Measurements from ENCODE around the gene FOXI1.

Gene FOXI1

DNA sequence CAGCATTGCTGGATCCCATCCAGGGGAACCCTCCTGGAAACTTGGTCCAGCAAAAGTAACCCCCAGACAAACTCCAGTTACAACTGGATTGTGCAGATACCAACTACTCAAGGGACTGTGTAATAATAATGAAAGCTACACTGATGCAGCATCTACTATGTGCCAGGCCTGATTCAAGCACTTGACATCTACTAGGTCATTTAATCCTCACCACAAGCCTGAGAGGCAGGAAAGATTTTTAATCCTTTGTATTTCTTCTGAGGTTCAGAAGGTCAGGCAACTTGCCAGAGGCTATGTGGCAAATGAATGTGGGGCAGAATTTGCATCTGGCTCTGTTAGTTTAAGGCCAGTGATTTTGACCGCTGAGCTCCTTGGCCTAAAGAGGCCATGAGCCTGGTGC is 29.5 kb upstream of the FOXI1 start:
- H3K4me1 ChIP-seq (ENCODE audit: control insufficient read depth, insufficient read depth, low read length) = no peaks in the 10 kb centered on the region
- H3K27me3 ChIP-seq (replicated peaks; ENCODE audit: control insufficient read depth, insufficient read depth, low read length) = peaks cover 15% of the 10 kb centered on the region
- H3K4me3 ChIP-seq (ENCODE audit: low read length) = no peak overlapping the region
- no peaks in the 10 kb centered on the region for H3K9me3 ChIP-seq (ENCODE audit: control insufficient read depth, low read length)
- no peak for DNase-seq (ENCODE audit: low read depth)
- no peak overlapping the region for H3K9ac ChIP-seq (ENCODE audit: low read length)
- H3K36me3 ChIP-seq (ENCODE audit: control insufficient read depth, insufficient read depth, low read length, severe bottlenecking) = no peaks in the 10 kb centered on the region

DNA sequence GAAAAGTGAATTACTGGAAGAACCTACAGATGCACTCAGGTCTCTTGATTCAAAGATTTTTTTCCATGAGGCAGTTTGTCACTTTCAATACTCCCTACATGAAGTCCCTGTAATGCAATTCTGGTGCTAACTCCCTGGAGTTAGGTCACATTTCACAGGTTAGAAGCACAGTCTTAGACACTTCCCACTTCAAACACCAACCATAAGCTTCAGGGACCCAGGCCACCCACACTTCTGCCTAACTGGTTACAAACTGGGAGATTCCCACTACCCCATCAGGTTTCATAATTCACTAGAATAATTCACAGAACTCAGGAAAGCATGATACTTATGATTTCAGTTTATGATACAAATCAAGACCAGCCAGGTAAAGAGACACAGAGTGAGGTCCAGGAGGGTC is 29.0 kb upstream of the FOXI1 start:
- Histone ChIP-seq H3K9me3 (ENCODE audit: control insufficient read depth, low read length) (no peaks in the 10 kb centered on the region), H3K36me3 (ENCODE audit: control insufficient read depth, insufficient read depth, low read length, severe bottlenecking) (no peaks in the 10 kb centered on the region), H3K9ac (ENCODE audit: low read length) (no peak overlapping the region), H3K27me3 (replicated peaks; ENCODE audit: control insufficient read depth, insufficient read depth, low read length) (peaks cover 15% of the 10 kb centered on the region), H3K4me1 (ENCODE audit: control insufficient read depth, insufficient read depth, low read length) (no peaks in the 10 kb centered on the region), H3K4me3 (ENCODE audit: low read length) (no peak overlapping the region)
- no peak for DNase-seq (ENCODE audit: low read depth)

DNA sequence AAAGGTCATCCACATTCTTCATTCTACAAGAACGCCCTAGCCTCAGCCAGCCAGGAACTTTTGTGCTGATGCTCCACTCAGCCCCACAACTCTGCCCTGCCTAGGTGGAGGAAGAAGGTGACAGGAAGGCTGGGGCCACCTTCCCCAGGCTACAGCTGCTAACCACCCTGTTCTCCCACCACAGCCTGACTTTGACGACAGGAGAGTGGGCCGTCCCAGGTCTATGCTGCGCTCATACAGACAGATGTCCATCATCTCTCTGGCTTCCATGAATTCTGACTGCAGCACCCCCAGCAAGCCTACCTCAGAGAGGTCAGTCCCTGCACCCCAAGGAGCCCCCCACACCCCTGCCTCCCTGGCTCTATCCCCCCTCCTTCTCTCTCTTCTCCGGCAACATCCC is 28.2 kb upstream of the FOXI1 start:
- Histone ChIP-seq H3K9ac (ENCODE audit: low read length) (no peak overlapping the region), H3K27me3 (replicated peaks; ENCODE audit: control insufficient read depth, insufficient read depth, low read length) (peaks cover 15% of the 10 kb centered on the region), H3K9me3 (ENCODE audit: control insufficient read depth, low read length) (no peaks in the 10 kb centered on the region), H3K36me3 (ENCODE audit: control insufficient read depth, insufficient read depth, low read length, severe bottlenecking) (no peaks in the 10 kb centered on the region), H3K4me1 (ENCODE audit: control insufficient read depth, insufficient read depth, low read length) (no peaks in the 10 kb centered on the region), H3K4me3 (ENCODE audit: low read length) (no peak overlapping the region)
- no peak for DNase-seq (ENCODE audit: low read depth)

DNA sequence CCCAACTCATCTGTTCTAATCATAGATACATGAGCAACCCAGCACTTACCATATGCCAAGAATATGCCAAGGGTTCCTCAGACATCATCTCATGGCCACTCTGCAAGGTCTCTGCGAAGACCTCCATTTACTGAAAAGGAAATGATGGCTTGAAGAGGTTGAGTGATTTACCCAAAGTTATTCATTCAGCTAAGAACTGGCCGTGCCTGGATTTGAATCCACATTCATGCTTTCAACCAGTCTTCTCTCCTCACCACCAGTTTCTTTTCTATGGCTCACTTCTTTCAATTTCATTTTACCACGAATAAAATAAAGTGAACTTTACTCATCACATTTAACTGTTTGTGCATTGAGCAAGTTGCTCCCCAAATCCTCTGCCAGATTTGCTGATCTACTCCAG is 27.2 kb upstream of the FOXI1 start:
- no peak for DNase-seq (ENCODE audit: low read depth)
- Histone ChIP-seq H3K4me3 (ENCODE audit: low read length) (no peak overlapping the region), H3K36me3 (ENCODE audit: control insufficient read depth, insufficient read depth, low read length, severe bottlenecking) (no peaks in the 10 kb centered on the region), H3K4me1 (ENCODE audit: control insufficient read depth, insufficient read depth, low read length) (no peaks in the 10 kb centered on the region), H3K27me3 (replicated peaks; ENCODE audit: control insufficient read depth, insufficient read depth, low read length) (peaks cover 17% of the 10 kb centered on the region), H3K9me3 (ENCODE audit: control insufficient read depth, low read length) (no peaks in the 10 kb centered on the region), H3K9ac (ENCODE audit: low read length) (no peak overlapping the region)

DNA sequence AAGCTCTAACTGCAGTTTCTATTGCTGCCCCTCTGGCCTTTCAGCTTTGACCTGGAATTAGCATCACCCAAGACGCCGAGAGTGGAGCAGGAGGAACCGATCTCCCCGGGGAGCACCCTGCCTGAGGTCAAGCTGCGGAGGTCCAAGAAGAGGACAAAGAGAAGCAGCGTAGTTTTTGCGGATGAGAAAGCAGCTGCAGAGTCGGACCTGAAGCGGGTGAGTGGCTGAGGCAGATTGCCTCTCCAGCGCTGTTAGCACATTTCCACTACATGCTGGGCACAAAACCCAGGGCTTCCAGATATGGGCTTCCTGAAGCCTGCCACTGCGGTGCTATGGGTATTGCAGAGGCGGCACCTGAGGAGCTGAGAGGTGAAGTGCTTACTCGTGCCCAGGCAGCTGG is 26.8 kb upstream of the FOXI1 start:
- Histone ChIP-seq H3K4me1 (ENCODE audit: control insufficient read depth, insufficient read depth, low read length) (no peaks in the 10 kb centered on the region), H3K27me3 (replicated peaks; ENCODE audit: control insufficient read depth, insufficient read depth, low read length) (peaks cover 21% of the 10 kb centered on the region), H3K9me3 (ENCODE audit: control insufficient read depth, low read length) (no peaks in the 10 kb centered on the region), H3K36me3 (ENCODE audit: control insufficient read depth, insufficient read depth, low read length, severe bottlenecking) (no peaks in the 10 kb centered on the region), H3K4me3 (ENCODE audit: low read length) (no peak overlapping the region), H3K9ac (ENCODE audit: low read length) (no peak overlapping the region)
- no peak for DNase-seq (ENCODE audit: low read depth)

DNA sequence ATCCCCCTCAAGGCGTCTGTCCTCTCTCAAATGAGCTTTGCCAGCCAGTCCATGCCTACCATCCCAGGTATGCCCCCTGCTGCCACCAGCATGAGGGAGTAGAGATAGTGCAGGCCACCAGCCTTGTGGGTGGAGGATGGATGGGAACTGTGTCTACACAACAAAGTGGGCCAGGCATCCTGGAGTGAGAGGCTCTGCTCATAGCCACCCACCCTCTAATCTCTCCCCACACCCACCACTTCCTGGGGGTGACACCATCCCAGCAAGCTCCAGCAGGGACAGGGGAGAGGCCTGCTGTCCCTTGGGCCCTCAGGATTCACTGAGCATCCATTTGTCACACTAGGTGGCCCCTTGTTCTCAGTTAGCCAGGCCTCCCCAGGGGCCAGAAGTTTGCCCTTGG is 25.5 kb upstream of the FOXI1 start:
- DNase-seq (ENCODE audit: low read depth) = no peak
- Histone ChIP-seq H3K36me3 (ENCODE audit: control insufficient read depth, insufficient read depth, low read length, severe bottlenecking) (no peaks in the 10 kb centered on the region), H3K9me3 (ENCODE audit: control insufficient read depth, low read length) (no peaks in the 10 kb centered on the region), H3K4me1 (ENCODE audit: control insufficient read depth, insufficient read depth, low read length) (no peaks in the 10 kb centered on the region), H3K9ac (ENCODE audit: low read length) (no peak overlapping the region), H3K4me3 (ENCODE audit: low read length) (no peak overlapping the region), H3K27me3 (replicated peaks; ENCODE audit: control insufficient read depth, insufficient read depth, low read length) (peaks cover 29% of the 10 kb centered on the region)

DNA sequence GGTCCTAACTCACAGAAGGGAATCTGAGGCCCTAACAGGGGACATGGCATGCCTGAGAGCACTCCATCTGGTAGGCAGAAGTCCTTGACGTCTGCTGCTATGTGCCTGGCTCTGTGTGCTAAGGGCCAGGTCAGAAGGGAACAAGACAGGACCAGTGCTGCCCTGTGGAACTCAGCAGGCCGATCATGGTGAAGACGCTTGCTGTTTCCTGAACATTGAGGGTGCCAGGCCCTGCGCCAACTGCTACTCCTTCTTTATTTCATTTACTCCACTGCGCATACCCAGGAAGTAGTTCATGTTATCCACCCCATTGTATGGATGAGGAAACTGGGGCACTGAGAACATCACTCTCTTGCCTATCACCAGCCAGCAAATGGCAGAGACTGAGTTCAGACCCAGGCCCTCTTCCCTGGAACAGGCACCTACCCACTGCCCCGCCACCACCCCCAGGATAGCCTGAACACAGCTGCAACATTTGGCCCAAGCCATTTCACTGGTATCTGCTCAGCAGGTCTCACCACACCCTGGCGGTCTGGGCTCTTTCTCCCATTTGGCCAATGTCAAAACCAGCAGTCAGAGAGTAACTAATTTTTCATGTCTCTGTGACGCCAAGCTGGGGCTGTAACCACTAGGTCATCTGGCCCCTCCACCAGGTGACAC is 24.8 kb upstream of the FOXI1 start:
- no peak overlapping the region for H3K4me3 ChIP-seq (ENCODE audit: low read length)
- no peaks in the 10 kb centered on the region for H3K36me3 ChIP-seq (ENCODE audit: control insufficient read depth, insufficient read depth, low read length, severe bottlenecking)
- H3K27me3 ChIP-seq (replicated peaks; ENCODE audit: control insufficient read depth, insufficient read depth, low read length) = peaks cover 33% of the 10 kb centered on the region
- no peak for DNase-seq (ENCODE audit: low read depth)
- no peaks in the 10 kb centered on the region for H3K9me3 ChIP-seq (ENCODE audit: control insufficient read depth, low read length)
- H3K9ac ChIP-seq (ENCODE audit: low read length) = no peak overlapping the region
- no peaks in the 10 kb centered on the region for H3K4me1 ChIP-seq (ENCODE audit: control insufficient read depth, insufficient read depth, low read length)

DNA sequence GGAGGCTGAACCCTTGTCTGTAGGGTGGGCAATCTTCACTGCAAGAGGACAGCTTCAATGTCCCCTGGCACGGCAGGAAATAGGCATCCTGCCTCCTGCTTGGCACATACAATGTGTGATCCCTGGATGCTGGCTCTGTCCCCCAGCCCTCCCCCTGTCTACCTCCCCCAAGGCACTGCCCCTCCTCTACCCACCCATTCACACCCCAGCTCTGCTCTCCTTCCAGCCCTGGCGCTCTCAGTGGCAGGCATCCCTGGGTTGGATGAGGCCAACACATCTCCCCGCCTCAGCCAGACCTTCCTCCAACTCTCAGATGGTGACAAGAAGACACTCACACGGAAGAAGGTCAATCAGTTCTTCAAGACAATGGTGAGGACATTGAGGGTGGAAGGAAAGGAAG is 24.1 kb upstream of the FOXI1 start:
- H3K27me3 ChIP-seq (replicated peaks; ENCODE audit: control insufficient read depth, insufficient read depth, low read length) = peaks cover 36% of the 10 kb centered on the region
- no peaks in the 10 kb centered on the region for H3K4me1 ChIP-seq (ENCODE audit: control insufficient read depth, insufficient read depth, low read length)
- H3K9ac ChIP-seq (ENCODE audit: low read length) = no peak overlapping the region
- no peak overlapping the region for H3K4me3 ChIP-seq (ENCODE audit: low read length)
- DNase-seq (ENCODE audit: low read depth) = no peak
- no peaks in the 10 kb centered on the region for H3K9me3 ChIP-seq (ENCODE audit: control insufficient read depth, low read length)
- H3K36me3 ChIP-seq (ENCODE audit: control insufficient read depth, insufficient read depth, low read length, severe bottlenecking) = no peaks in the 10 kb centered on the region

DNA sequence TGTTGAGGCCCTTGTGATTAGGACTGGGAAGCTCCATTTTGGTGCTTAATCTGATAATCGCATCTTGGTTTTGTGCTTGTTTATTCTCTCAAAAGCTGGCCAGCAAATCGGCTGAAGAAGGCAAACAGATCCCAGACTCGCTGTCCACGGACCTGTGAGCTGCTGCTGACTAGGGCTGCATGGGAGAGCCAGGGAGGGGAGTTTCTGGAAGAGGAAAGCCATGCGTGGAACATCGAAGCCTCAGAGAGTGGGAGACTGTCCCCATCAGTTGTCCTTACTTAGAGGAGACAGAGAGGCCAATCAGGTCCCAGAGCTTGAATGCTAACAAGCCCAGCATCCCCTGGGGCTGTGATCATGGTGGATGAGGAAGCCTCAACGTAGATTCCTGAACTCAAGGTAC is 23.0 kb upstream of the FOXI1 start:
- no peaks in the 10 kb centered on the region for H3K4me1 ChIP-seq (ENCODE audit: control insufficient read depth, insufficient read depth, low read length)
- no peaks in the 10 kb centered on the region for H3K9me3 ChIP-seq (ENCODE audit: control insufficient read depth, low read length)
- H3K9ac ChIP-seq (ENCODE audit: low read length) = no peak overlapping the region

DNA sequence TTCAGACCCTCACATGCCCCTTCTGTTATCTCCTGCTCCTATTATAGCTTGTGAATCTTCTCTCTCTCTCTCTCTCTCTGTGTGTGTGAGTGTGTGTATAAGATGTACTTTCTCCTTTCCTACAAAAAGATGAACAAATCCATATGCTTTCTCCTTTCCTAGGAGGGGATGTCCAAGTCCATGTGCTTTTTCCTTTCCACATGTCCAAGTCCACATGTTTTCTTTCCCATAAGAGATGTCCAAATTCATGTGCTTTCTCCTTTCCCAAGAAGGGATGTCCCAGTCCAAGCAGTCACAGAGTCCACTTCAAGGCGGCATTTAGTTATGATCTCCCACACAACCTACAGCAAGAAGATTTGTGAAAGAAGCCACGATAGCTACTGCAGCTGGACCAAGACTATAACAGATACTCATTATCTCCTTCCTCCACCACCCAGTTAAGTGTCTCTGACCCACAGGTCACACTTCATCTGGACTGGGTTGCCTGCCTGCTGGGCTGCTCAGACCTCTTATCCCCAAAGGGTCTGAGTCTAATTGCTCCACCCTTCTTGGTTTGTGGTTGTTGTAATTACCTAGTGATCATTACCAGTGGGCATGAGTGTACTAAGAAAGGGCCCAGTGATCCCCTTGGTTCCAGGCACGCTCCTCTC is 18.4 kb upstream of the FOXI1 start:
- DNase-seq (ENCODE audit: low read depth) = no peak
- Histone ChIP-seq H3K36me3 (ENCODE audit: control insufficient read depth, insufficient read depth, low read length, severe bottlenecking) (no peaks in the 10 kb centered on the region), H3K9me3 (ENCODE audit: control insufficient read depth, low read length) (peaks cover 11% of the 10 kb centered on the region), H3K4me1 (ENCODE audit: control insufficient read depth, insufficient read depth, low read length) (no peaks in the 10 kb centered on the region), H3K9ac (ENCODE audit: low read length) (no peak overlapping the region), H3K27me3 (replicated peaks; ENCODE audit: control insufficient read depth, insufficient read depth, low read length) (peaks cover 46% of the 10 kb centered on the region), H3K4me3 (ENCODE audit: low read length) (no peak overlapping the region)

More for the DNA sequence above, 23.0 kb upstream of the FOXI1 start:
- peaks cover 36% of the 10 kb centered on the region for H3K27me3 ChIP-seq (replicated peaks; ENCODE audit: control insufficient read depth, insufficient read depth, low read length)
- no peak overlapping the region for H3K4me3 ChIP-seq (ENCODE audit: low read length)
- H3K36me3 ChIP-seq (ENCODE audit: control insufficient read depth, insufficient read depth, low read length, severe bottlenecking) = no peaks in the 10 kb centered on the region
- DNase-seq (ENCODE audit: low read depth) = no peak

DNA sequence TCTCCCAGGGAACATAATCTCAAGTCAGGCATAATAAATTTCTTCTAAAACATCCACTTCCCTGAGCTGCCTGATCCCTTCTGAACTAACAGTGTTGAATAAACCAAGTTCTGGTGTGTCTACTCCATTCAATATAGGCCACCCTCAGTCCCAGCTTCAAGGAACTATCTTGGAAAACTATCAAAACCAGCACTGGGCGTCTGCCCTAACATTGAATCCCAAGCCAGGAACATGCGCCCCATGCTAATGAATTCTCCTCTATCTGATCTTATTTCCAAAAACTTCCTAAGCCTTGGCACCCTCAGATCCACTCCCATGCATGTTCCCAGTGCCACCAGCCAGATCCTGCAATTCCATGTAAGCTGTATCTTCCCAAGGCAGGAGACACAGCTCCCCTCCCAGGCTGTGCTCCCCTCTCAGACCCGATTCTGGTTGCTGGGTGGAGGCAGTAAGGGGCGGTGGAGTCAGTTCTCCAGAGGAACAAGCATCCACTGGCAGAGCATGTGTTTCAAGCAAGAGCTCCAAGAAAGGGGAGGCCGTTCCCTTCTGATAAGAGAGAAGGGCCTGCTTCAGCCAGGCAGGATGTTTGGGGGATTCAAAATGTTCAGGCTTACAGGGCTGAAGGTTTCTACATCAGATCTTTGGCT is 13.1 kb upstream of the FOXI1 start:
- peaks cover 11% of the 10 kb centered on the region for H3K4me1 ChIP-seq (ENCODE audit: control insufficient read depth, insufficient read depth, low read length)
- H3K9me3 ChIP-seq (ENCODE audit: control insufficient read depth, low read length) = peaks cover 11% of the 10 kb centered on the region
- H3K9ac ChIP-seq (ENCODE audit: low read length) = no peak overlapping the region
- no peak for DNase-seq (ENCODE audit: low read depth)
- no peaks in the 10 kb centered on the region for H3K36me3 ChIP-seq (ENCODE audit: control insufficient read depth, insufficient read depth, low read length, severe bottlenecking)
- H3K4me3 ChIP-seq (ENCODE audit: low read length) = no peak overlapping the region
- peaks cover 27% of the 10 kb centered on the region for H3K27me3 ChIP-seq (replicated peaks; ENCODE audit: control insufficient read depth, insufficient read depth, low read length)

All from adipocyte (in vitro differentiated cells).